Tibial artery (tissue), 4 donors: ENCODE results near the gene UCHL1.

Experiments
- DNase-seq, 2 donors: peaks; one replicate each; pipeline ENCODE4 v3.0.0-alpha.2; 2019
- H3K27ac ChIP-seq, 2 donors: fragments of 200-600 bp; sonication (generic) in 1 of 2; 1 replicate in 1 of 2; 2 replicates in 1 of 2; pipeline ENCODE4 v1.5.1; 2018 to 2019; ENCODE audit warnings: mild to moderate bottlenecking in 1 of 2
- H3K27me3 ChIP-seq, 2 donors: fragments of 200-600 bp; sonication (generic) in 1 of 2; one replicate each; pipeline versions ENCODE4 v1.5.1 to v1.6.0; 2016 to 2019
- H3K36me3 ChIP-seq, 3 donors: fragments of 200-600 bp; sonication (generic) in 2 of 3; one replicate each; pipeline ENCODE4 v1.5.1; 2016 to 2019; ENCODE audit warnings: mild to moderate bottlenecking in 2 of 3
- H3K4me1 ChIP-seq, 4 donors: fragments of 200-600 bp; sonication (generic) in 2 of 4; 1 replicate in 3 of 4; 2 replicates in 1 of 4; pipeline ENCODE4 v1.5.1; 2016 to 2019
- H3K4me3 ChIP-seq, 2 donors: fragments of 200-600 bp; sonication (generic) in 1 of 2; 1 replicate in 1 of 2; 2 replicates in 1 of 2; pipeline ENCODE4 v1.5.1; 2018 to 2019; ENCODE audit warnings: mild to moderate bottlenecking in 2 of 2
- H3K9me3 ChIP-seq, 3 donors: fragments of 200-600 bp; sonication (generic) in 1 of 3; one replicate each; pipeline ENCODE4 v1.5.1; 2016 to 2019
- CTCF ChIP-seq, 2 experiments: fragments of 200-600 bp in 1 of 2; fragments of 450-650 bp in 1 of 2; IDR thresholded peaks; one replicate each; pipeline ENCODE4 v1.5.1; 2017 to 2019; ENCODE audit warnings: antibody characterized with exemption in 2 of 2, mild to moderate bottlenecking in 1 of 2, moderate library complexity in 1 of 2
- intact Hi-C: fragments of 100-400 bp; cut with DNase I; formaldehyde crosslinking; loops from one replicate; pipeline ENCODE4 v1.15.0; 2023; ENCODE audit warnings: low total_unique reads

Gene UCHL1

DNA sequence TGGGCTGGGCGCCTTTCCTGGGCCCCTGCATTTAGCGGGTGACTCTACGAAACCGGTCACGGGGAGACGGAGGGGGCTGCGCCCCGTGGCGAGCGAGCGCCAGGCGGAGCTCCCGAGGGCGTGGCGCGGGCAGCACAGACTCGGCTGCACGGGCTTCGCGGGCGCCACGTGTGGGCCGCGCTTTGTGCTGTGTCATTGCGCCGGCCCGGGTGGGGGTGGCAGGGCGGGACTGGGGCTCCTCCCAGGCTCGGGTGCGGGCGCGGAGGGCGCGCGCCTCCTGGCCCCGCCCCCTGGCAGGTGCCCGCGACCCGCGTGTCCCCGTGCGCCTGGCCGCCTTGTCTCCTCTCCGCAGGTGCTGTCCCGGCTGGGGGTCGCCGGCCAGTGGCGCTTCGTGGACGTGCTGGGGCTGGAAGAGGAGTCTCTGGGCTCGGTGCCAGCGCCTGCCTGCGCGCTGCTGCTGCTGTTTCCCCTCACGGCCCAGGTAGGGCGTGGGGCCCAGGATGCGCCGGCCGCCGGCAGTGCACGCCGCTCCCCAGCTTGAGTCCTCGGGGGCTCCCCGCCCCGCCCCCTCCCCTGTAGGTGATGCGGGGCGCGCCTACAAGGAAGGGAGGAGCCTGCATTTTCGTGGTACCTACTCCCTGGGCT, 651 bp downstream of the UCHL1 start:
- DNase-seq = peak; percentile 23 to 76
- H3K27ac ChIP-seq = peak overlapping the region; percentile 7 to 21
- intact Hi-C loops = no loop called here

GRCh38 chr4:41257906-41258305, 1.2 kb downstream of the UCHL1 start:
- Histone ChIP-seq H3K27me3 (peaks cover 0 to 6% of the 10 kb centered on the region in 2 donors), H3K4me3 (peak overlapping the region; percentile 55 to 60)

More for the DNA sequence above, 651 bp downstream of the UCHL1 start:
- Histone ChIP-seq H3K36me3 (peaks cover 0 to 8% (median 0%) of the 10 kb centered on the region in 3 donors), H3K27me3 (peaks cover 0 to 6% of the 10 kb centered on the region in 2 donors), H3K4me1 (peaks cover 0 to 26% (median 17%) of the 10 kb centered on the region in 4 donors), H3K9me3 (no peaks in the 10 kb centered on the region), H3K4me3 (peak overlapping the region; percentile 55 to 60)
- no peak for TF ChIP-seq CTCF (IDR thresholded peaks at IDR 0.05)

DNA sequence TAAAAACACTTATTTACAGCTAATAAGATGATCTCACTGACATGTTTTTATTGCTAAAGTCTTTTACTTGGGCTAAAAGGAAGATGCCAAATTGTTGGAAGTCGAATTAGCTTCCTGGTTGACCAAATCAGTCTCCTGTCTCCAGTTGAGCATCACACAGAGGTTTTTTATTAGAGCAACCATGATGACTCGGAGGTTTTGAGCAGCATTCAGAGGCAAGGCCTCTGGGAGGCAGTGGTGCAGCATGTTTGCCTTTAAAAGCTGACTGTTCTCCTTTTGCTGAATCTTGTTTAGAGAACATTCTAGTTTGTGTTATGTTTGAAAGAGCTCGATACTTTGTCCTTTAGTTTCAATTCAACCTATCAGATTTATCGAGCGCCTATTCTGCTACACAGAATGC, 2.1 kb downstream of the UCHL1 start:
- peaks cover 0 to 6% of the 10 kb centered on the region in 2 donors for H3K27me3 ChIP-seq
- no peak overlapping the region for H3K4me3 ChIP-seq
- H3K36me3 ChIP-seq = peaks cover 0 to 12% (median 0%) of the 10 kb centered on the region in 3 donors
- DNase-seq = no peak
- peak; percentile 34 to 44 for TF ChIP-seq CTCF (IDR thresholded peaks at IDR 0.05)
- intact Hi-C loops = no loop called here
- no peaks in the 10 kb centered on the region for H3K9me3 ChIP-seq
- no peak overlapping the region for H3K27ac ChIP-seq
- H3K4me1 ChIP-seq = peaks cover 0 to 26% (median 17%) of the 10 kb centered on the region in 4 donors

More at GRCh38 chr4:41257906-41258305, 1.2 kb downstream of the UCHL1 start:
- peak overlapping the region; percentile 7 to 21 for H3K27ac ChIP-seq
- DNase-seq = no peak
- H3K4me1 ChIP-seq = peaks cover 0 to 26% (median 17%) of the 10 kb centered on the region in 4 donors
- TF ChIP-seq CTCF (IDR thresholded peaks at IDR 0.05) = no peak
- intact Hi-C loops = no loop called here
- H3K9me3 ChIP-seq = no peaks in the 10 kb centered on the region
- peaks cover 0 to 8% (median 0%) of the 10 kb centered on the region in 3 donors for H3K36me3 ChIP-seq

DNA sequence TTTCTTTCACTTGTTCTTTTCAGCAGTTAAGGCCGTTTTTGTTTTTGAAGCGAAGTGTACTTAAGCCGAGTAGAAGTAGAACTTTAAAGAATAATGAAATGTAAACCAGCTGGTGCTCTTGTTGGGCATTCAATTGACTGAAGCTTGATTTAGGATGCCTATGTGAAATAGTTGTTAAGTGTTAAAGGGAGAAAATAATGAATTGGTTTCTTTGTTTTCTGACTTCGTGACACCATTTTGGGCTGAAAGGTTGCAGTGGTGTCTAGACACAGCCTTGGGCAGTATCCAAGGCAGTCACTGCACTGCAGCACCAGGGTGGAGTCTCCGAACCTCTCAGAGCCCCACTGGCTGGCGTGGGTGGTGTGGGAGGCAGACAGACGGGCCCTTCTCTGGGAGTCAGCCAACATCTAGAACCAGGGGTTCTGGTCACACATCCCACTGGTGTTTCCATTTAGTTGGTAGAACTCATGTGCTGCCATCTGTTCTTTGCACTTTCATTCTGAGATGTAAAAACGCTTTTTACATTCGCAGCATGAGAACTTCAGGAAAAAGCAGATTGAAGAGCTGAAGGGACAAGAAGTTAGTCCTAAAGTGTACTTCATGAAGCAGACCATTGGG, 3.5 kb downstream of the UCHL1 start:
- Histone ChIP-seq H3K36me3 (peaks cover 0 to 19% (median 0%) of the 10 kb centered on the region in 3 donors), H3K27ac (no peak overlapping the region), H3K4me3 (no peak overlapping the region), H3K4me1 (peaks cover 0 to 26% (median 17%) of the 10 kb centered on the region in 4 donors), H3K27me3 (peaks cover 0 to 6% of the 10 kb centered on the region in 2 donors), H3K9me3 (no peaks in the 10 kb centered on the region)
- TF ChIP-seq CTCF (IDR thresholded peaks at IDR 0.05) = no peak
- DNase-seq = no peak
- intact Hi-C loops = no loop called here

GRCh38 chr4:41262198-41262597, 5.5 kb downstream of the UCHL1 start:
- TF ChIP-seq CTCF (IDR thresholded peaks at IDR 0.05) = no peak
- no peak for DNase-seq
- Histone ChIP-seq H3K27ac (no peak overlapping the region), H3K4me3 (no peak overlapping the region), H3K36me3 (peaks cover 0 to 21% (median 0%) of the 10 kb centered on the region in 3 donors), H3K27me3 (peaks cover 0 to 4% of the 10 kb centered on the region in 2 donors), H3K9me3 (no peaks in the 10 kb centered on the region), H3K4me1 (peaks cover 0 to 16% (median 11%) of the 10 kb centered on the region in 4 donors)
- intact Hi-C loops = no loop called here
